ENCODE results near the gene SALL3.

Gene SALL3

GRCh38 chr18:78953566-78953965 is 26.1 kb upstream of the SALL3 start:
- H3K23ac ChIP-seq (ENCODE audit: low read length), result no peak overlapping the region
- no peaks in the 10 kb centered on the region for H3K36me3 ChIP-seq (ENCODE audit: control insufficient read depth in 1 of 2, insufficient read depth in 2 of 2, low read length in 2 of 2)
- no peak overlapping the region for H3K4me2 ChIP-seq (ENCODE audit: low read length)
- H3K9me3 ChIP-seq (ENCODE audit: insufficient read depth, low read depth, low read length), result peaks cover 7% of the 10 kb centered on the region
- no peak for DNase-seq
- no peaks in the 10 kb centered on the region for H3K79me1 ChIP-seq (ENCODE audit: low read length)
- no peak overlapping the region for H2BK5ac ChIP-seq (ENCODE audit: low read depth, low read length, poor library complexity)
- no peaks in the 10 kb centered on the region for H3K79me2 ChIP-seq (ENCODE audit: control insufficient read depth, insufficient read depth, low read length, poor library complexity)
- H4K12ac ChIP-seq (ENCODE audit: low read depth, low read length), result no peak overlapping the region
- no CpG with 5 or more reads among the region's 17 CpGs for WGBS (ENCODE audit: extremely low coverage, insufficient coverage, insufficient read length)
- H3K4ac ChIP-seq (ENCODE audit: low read depth, low read length), result no peak overlapping the region
- peak overlapping the region; percentile 55 for H3K9ac ChIP-seq (ENCODE audit: low read length)
- H4K8ac ChIP-seq (ENCODE audit: low read depth, low read length), result no peak overlapping the region
- no peaks in the 10 kb centered on the region for H3K4me1 ChIP-seq (ENCODE audit: control insufficient read depth in 1 of 2, insufficient read depth in 2 of 2, low read length in 2 of 2)
- H2AFZ ChIP-seq (ENCODE audit: insufficient read depth, low read length, poor library complexity), result no peak overlapping the region
- no peak overlapping the region for H3K4me3 ChIP-seq (ENCODE audit: low read depth, low read length)
- H3K14ac ChIP-seq (ENCODE audit: low read length), result no peak overlapping the region
- H3K27me3 ChIP-seq (ENCODE audit: insufficient read depth, low read length), result no peaks in the 10 kb centered on the region
- no peak overlapping the region for H3K18ac ChIP-seq (ENCODE audit: low read length)
- H2BK12ac ChIP-seq (ENCODE audit: low read length), result no peak overlapping the region
- H2AK5ac ChIP-seq (ENCODE audit: low read length), result no peak overlapping the region
- H2BK120ac ChIP-seq (ENCODE audit: insufficient read depth, low read length, poor library complexity), result no peak overlapping the region
- no peak overlapping the region for H3K27ac ChIP-seq (ENCODE audit: low read depth, low read length)
- no peak overlapping the region for H4K91ac ChIP-seq (ENCODE audit: low read depth, low read length)

- Histone ChIP-seq H3K27ac (ENCODE audit: low read depth, low read length) (no peak overlapping the region), H3K9me3 (ENCODE audit: insufficient read depth, low read depth, low read length) (peaks cover 5% of the 10 kb centered on the region), H4K12ac (ENCODE audit: low read depth, low read length) (no peak overlapping the region), H3K14ac (ENCODE audit: low read length) (no peak overlapping the region), H3K18ac (ENCODE audit: low read length) (no peak overlapping the region), H3K4ac (ENCODE audit: low read depth, low read length) (no peak overlapping the region), H3K79me2 (ENCODE audit: control insufficient read depth, insufficient read depth, low read length, poor library complexity) (no peaks in the 10 kb centered on the region), H3K9ac (ENCODE audit: low read length) (no peak overlapping the region), H3K27me3 (ENCODE audit: insufficient read depth, low read length) (no peaks in the 10 kb centered on the region), H2BK120ac (ENCODE audit: insufficient read depth, low read length, poor library complexity) (no peak overlapping the region), H2AK5ac (ENCODE audit: low read length) (no peak overlapping the region), H3K79me1 (ENCODE audit: low read length) (no peaks in the 10 kb centered on the region), H2BK5ac (ENCODE audit: low read depth, low read length, poor library complexity) (no peak overlapping the region), H4K8ac (ENCODE audit: low read depth, low read length) (no peak overlapping the region), H3K4me2 (ENCODE audit: low read length) (no peak overlapping the region), H4K91ac (ENCODE audit: low read depth, low read length) (no peak overlapping the region), H2AFZ (ENCODE audit: insufficient read depth, low read length, poor library complexity) (no peak overlapping the region), H3K36me3 (ENCODE audit: control insufficient read depth in 1 of 2, insufficient read depth in 2 of 2, low read length in 2 of 2) (no peaks in the 10 kb centered on the region), H3K23ac (ENCODE audit: low read length) (no peak overlapping the region), H2BK12ac (ENCODE audit: low read length) (no peak overlapping the region), H3K4me3 (ENCODE audit: low read depth, low read length) (no peak overlapping the region), H3K4me1 (ENCODE audit: control insufficient read depth in 1 of 2, insufficient read depth in 2 of 2, low read length in 2 of 2) (no peaks in the 10 kb centered on the region)
- WGBS (ENCODE audit: extremely low coverage, insufficient coverage, insufficient read length), result no CpG with 5 or more reads among the region's 17 CpGs
- no peak for DNase-seq
Measured at GRCh38 chr18:78955051-78955450, 24.6 kb upstream of the SALL3 start.

- no peak overlapping the region for H3K18ac ChIP-seq (ENCODE audit: low read length)
- WGBS (ENCODE audit: extremely low coverage, insufficient coverage, insufficient read length), result no CpG with 5 or more reads among the region's 14 CpGs
Measured at GRCh38 chr18:78957140-78957539, 22.5 kb upstream of the SALL3 start.

GRCh38 chr18:78960709-78961108 is 18.9 kb upstream of the SALL3 start:
- H3K4me3 ChIP-seq (ENCODE audit: low read depth, low read length), result no peak overlapping the region
- no peaks in the 10 kb centered on the region for H3K36me3 ChIP-seq (ENCODE audit: control insufficient read depth in 1 of 2, insufficient read depth in 2 of 2, low read length in 2 of 2)
- H3K14ac ChIP-seq (ENCODE audit: low read length), result no peak overlapping the region
- no peak overlapping the region for H3K27ac ChIP-seq (ENCODE audit: low read depth, low read length)
- no peak for DNase-seq
- no peak overlapping the region for H2BK12ac ChIP-seq (ENCODE audit: low read length)
- no peak overlapping the region for H4K12ac ChIP-seq (ENCODE audit: low read depth, low read length)
- no peak overlapping the region for H4K8ac ChIP-seq (ENCODE audit: low read depth, low read length)
- no peak overlapping the region for H2AK5ac ChIP-seq (ENCODE audit: low read length)
- H3K79me1 ChIP-seq (ENCODE audit: low read length), result no peaks in the 10 kb centered on the region
- H2BK120ac ChIP-seq (ENCODE audit: insufficient read depth, low read length, poor library complexity), result no peak overlapping the region
- no peak overlapping the region for H3K18ac ChIP-seq (ENCODE audit: low read length)
- H3K4me1 ChIP-seq (ENCODE audit: control insufficient read depth in 1 of 2, insufficient read depth in 2 of 2, low read length in 2 of 2), result no peaks in the 10 kb centered on the region
- H3K9ac ChIP-seq (ENCODE audit: low read length), result no peak overlapping the region
- no peaks in the 10 kb centered on the region for H3K79me2 ChIP-seq (ENCODE audit: control insufficient read depth, insufficient read depth, low read length, poor library complexity)
- H3K4ac ChIP-seq (ENCODE audit: low read depth, low read length), result no peak overlapping the region
- H3K9me3 ChIP-seq (ENCODE audit: insufficient read depth, low read depth, low read length), result peaks cover 6% of the 10 kb centered on the region
- no peak overlapping the region for H2AFZ ChIP-seq (ENCODE audit: insufficient read depth, low read length, poor library complexity)
- H3K23ac ChIP-seq (ENCODE audit: low read length), result no peak overlapping the region
- WGBS (ENCODE audit: extremely low coverage, insufficient coverage, insufficient read length), result no CpG with 5 or more reads among the region's 6 CpGs
- H3K27me3 ChIP-seq (ENCODE audit: insufficient read depth, low read length), result no peaks in the 10 kb centered on the region
- H4K91ac ChIP-seq (ENCODE audit: low read depth, low read length), result no peak overlapping the region
- no peak overlapping the region for H2BK5ac ChIP-seq (ENCODE audit: low read depth, low read length, poor library complexity)
- H3K4me2 ChIP-seq (ENCODE audit: low read length), result no peak overlapping the region

More at GRCh38 chr18:78957140-78957539, 22.5 kb upstream of the SALL3 start:
- Histone ChIP-seq H4K8ac (ENCODE audit: low read depth, low read length) (no peak overlapping the region), H3K9me3 (ENCODE audit: insufficient read depth, low read depth, low read length) (peaks cover 4% of the 10 kb centered on the region), H3K79me2 (ENCODE audit: control insufficient read depth, insufficient read depth, low read length, poor library complexity) (no peaks in the 10 kb centered on the region), H3K27ac (ENCODE audit: low read depth, low read length) (no peak overlapping the region), H2AFZ (ENCODE audit: insufficient read depth, low read length, poor library complexity) (no peak overlapping the region), H3K4ac (ENCODE audit: low read depth, low read length) (no peak overlapping the region), H4K91ac (ENCODE audit: low read depth, low read length) (no peak overlapping the region), H4K12ac (ENCODE audit: low read depth, low read length) (no peak overlapping the region), H2BK120ac (ENCODE audit: insufficient read depth, low read length, poor library complexity) (no peak overlapping the region), H3K79me1 (ENCODE audit: low read length) (no peaks in the 10 kb centered on the region), H3K36me3 (ENCODE audit: control insufficient read depth in 1 of 2, insufficient read depth in 2 of 2, low read length in 2 of 2) (no peaks in the 10 kb centered on the region), H3K23ac (ENCODE audit: low read length) (no peak overlapping the region), H3K4me2 (ENCODE audit: low read length) (no peak overlapping the region), H3K27me3 (ENCODE audit: insufficient read depth, low read length) (no peaks in the 10 kb centered on the region), H3K4me1 (ENCODE audit: control insufficient read depth in 1 of 2, insufficient read depth in 2 of 2, low read length in 2 of 2) (no peaks in the 10 kb centered on the region), H2BK5ac (ENCODE audit: low read depth, low read length, poor library complexity) (no peak overlapping the region), H3K14ac (ENCODE audit: low read length) (no peak overlapping the region), H3K9ac (ENCODE audit: low read length) (no peak overlapping the region), H2BK12ac (ENCODE audit: low read length) (no peak overlapping the region), H3K4me3 (ENCODE audit: low read depth, low read length) (no peak overlapping the region), H2AK5ac (ENCODE audit: low read length) (no peak overlapping the region)
- DNase-seq, result no peak

Data from trophoblast cell (in vitro differentiated cells and primary cell).